HG03457 (cell line): ENCODE measurements around the gene FGFBP3.
"Not testable (repeated sequence)": the region's sequence is repeated elsewhere in the genome, so short reads cannot be mapped to it uniquely, and the experiment has no call there.

Experiments
- ATAC-seq: cut with Tn5 transposase; IDR thresholded peaks from one replicate; pipeline ENCODE4 v1.9.1; 2021; ENCODE audit warnings: moderate number of reproducible peaks; ENCODE audit not compliant: unreplicated experiment

FGFBP3 gene

DNA sequence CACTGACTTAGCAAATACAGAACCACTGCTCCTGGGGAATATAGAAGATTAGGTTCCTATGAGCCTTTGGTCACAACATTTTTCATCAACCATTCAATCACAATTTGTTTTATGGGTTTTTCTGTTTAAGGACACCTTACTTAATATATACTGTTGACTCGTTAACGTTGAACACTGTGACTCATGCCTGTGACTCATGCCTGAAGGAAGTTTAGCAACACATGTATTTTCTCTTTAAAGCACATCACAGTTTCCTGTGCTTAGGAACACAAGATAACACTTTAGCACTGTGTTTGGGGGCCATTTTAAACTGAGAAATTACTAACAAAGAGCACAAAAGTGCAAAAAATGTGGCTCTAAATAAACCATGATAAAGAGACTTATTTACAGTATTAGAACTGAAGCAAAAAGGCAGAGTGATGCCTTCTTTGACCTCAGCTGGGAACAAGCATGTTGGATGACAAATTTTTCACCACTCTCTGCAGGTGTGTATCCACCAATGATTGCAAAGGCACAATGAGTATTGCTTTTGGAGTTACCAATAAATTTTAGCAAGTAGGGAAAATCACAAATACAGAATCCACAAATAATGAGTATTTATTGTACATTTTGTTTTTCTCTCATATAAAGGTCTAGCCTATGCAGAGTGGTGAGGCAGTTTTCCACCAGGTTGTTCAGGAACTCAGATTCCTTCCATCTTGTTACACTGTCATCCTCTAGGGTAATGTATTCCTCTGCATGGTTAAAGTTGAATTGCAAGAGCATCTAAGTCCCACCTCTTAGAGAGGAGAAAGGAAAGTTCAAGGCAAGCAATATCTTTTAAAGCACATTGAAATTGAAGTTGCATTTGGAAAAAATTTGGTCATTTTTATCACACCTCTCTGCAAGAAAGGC, 7.3 kb downstream of the FGFBP3 start:
- ATAC-seq, result no peak

DNA sequence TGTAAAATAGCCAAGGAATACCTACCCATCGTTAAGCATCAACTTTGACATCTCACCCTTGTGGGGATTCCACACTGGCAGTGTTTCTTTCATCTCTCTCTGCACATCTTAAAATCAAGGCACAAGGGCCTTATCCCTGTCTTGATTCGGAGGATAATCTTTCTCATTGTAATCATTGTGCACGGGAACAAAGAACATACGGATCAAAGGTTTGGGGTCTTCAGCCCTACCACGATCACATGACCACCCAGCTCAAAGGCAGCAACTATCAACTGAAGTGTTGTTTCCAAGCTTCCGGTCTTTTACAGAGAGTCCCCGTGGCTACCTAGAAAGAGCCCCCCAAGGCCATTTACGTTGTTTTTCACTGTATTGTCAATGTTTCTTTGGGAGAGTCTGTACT, 11.9 kb downstream of the FGFBP3 start:
- no peak for ATAC-seq

DNA sequence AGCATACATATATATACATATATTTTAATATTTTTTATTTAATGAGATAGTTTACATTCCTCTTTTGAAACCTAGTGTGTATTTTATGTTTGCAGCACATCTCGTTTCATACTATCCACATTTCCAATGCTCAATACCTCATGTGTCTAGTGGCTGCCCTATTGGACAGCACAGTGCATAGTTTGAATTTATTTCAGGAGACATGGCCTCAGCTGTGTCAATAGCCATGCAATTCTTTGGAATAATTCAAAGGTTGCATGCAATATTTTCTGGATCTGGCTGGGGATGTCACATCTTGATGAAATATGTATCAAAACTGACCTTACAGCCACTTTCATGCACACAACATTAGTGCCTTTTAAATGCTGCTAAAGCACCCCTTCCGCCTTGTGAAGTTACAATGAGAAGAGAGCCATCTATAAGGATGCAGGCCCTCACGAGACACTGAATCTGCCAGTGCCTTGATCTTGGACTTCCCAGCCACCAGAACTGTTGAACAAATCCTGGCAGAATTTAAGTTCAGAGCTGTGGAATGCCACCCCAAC, 13.0 kb downstream of the FGFBP3 start:
- ATAC-seq, result no peak

DNA sequence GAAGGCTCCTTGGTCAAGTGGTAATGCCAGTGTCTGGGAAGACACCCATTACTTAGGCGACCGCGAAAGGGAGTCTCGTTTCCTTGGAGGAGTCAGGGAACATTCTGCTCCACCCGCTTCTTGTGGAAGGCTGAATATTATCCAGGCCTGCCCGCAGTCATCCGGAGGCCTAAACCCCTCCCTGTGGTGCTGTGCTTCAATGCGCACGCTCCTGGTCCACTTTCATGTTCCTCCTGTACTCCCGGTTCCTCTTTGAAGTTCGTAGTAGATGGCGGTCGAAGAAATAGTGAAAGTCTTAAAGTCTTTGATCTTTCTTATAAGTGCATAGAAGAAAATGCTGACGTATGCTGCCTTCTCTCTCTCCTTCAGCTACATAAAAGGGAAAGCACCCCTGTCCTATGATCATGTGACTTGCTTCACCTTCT, 15.0 kb downstream of the FGFBP3 start:
- ATAC-seq, result not testable (repeated sequence)

DNA sequence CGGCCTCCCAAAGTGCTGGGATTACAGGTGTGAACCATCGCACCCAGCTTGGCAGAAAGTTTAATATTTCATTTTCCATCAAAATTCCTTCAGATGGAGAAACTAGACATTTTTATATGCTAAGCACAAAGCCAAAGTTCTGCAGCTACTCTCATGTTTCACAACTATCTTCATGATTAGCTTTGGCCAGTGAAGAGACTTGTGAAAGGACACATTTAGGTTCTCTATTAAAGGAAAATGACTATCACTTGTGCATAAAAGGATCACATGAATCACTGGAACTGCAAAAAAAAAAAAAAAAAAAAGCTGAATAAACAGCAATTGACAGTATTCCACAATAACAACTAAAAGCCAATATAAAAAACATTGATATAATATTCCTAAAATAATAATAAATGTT, 16.2 kb downstream of the FGFBP3 start:
- ATAC-seq, result no peak

DNA sequence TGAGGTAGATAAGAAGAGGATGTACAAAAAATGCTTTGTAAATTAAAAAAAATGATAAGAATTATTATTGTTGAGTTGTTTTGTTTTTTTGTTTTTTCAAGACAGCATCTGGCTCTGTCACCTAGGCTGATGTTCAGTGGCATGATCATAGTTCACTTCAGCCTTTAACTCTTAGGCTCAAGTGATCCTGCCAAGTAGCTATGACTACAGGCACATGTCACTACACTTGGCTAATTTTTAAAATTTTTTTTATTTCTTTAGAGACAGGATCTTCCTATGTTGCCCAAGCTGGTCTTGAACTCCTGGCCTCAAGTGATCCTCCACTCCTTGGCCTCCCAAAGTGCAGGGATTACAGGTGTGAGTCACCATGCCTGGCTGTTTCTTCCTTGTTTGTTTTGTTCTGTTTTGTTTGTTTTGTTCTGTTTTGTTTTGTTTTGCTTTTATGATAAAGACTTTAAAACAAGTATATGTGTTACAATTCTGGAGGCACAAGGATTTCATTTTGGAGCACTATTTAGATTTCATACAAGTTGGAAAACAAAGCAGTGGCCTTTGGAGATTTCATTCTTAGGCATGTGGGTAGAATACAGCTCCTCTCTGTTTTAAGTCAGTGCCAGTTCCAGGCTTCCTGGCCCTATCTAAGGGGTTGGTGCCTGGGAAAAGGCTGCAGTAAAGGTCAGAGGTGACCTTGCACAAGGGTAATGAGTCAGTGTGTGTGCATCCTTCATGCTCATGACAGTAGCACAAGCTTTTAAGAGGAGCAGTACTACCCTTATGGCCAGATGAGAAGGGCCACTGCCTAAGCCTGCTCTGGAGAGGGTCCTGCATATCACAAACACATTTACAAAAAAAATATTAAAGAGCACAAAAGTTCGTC, 17.9 kb downstream of the FGFBP3 start:
- no peak for ATAC-seq

DNA sequence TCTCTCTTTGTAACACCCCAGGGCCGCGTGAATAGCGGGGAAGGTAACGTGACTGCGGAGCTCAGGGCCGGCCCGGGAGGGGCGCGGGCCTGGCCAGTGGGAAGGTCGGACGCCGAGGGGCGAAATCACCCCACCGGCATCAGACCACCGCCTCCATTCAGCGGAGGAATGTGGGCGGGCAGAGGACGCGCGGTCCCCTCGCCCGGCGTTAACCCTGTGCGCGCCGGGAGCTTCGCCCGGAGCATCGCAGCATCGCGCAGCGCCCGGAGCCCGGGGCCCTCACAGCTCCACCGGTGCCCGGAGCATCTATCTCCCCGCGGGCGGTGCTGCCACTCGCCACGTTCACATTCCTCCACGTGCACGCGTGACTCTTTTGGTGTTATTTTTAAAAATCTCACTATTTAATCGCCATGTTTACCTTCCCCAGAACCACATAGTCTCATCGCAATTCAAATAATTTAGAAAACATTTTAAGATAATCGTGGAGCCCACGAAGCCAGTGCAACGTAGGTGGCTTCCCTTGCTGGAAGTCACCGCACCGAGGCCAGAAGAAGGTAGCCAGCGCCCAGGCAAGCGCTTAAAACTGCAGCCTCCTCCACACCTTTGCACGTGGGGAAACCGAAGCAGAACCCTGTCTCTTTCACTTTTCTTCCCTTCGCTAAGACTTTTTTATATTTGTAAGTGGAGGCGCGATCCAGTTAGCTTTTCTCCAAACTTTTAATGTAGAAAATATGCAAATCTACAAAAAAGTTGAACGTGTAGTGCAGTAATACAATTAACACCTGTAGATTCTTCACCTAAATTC, 21.8 kb downstream of the FGFBP3 start:
- no peak for ATAC-seq

DNA sequence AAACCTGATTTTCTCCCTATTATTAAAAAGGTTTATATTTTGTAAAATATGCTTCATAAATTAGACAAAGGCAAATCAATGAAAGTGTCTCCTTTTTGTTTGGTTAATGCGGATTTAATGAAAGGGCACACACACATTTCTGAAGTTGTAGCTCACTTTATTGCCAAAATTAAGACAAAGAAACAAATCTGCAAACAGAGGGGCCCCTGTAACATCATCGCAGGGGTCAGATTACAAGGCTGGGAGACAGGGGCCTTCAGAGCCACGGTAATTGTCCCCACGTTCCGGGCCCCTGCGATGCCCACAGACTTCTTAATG, 22.4 kb downstream of the FGFBP3 start:
- no peak for ATAC-seq

DNA sequence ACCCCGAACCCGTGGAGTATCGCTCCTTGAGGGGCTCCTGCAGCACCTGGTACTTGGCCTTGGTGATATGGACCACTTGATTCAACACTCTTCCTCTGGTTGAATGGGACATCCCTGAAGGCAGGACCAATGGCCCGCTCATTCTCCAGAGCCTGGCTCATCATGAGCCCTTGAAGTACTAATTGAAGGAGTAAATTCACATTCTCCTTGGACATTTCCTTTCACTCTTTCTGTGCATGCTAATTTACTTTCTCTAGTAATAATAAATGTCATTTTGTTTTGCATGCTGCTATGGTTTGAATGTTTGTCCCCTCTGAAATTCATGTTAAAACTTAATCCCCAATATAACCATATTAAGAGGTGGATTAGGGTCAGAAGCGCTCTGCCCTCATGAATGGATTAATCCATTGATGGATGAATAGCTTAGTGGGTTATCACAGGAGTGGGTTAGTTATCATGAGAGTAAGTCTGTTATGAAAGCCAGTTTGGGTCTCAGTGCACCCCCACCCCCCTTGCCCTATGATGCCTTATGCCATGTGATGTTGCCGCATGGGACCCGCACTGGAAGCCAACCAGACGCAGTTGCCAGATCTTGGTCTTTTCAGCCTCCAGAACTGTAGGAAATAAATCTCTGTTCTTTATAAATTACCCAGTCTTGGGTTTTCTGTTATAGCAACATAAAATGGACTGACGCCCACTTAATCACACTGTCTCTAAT, 23.8 kb downstream of the FGFBP3 start:
- no peak for ATAC-seq

DNA sequence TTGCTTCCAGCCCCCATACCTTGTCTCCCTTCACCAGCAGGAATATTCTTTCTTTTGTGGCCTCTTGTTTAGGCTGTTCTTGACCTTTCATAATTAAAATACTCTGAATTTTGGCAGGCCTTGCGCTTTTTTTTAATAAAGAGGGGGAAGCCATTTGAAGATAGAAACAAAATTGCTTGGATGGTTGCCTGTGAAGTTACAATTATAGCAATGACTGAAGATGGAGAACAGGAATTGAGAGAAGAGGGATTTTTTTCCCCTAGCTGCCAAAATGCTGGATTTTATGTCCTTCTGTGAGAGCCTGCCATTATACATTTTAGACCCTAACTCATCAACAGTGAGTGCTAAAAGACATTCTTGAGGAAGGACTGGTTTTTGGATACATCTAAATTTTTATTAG, 24.8 kb downstream of the FGFBP3 start:
- ATAC-seq, result no peak

DNA sequence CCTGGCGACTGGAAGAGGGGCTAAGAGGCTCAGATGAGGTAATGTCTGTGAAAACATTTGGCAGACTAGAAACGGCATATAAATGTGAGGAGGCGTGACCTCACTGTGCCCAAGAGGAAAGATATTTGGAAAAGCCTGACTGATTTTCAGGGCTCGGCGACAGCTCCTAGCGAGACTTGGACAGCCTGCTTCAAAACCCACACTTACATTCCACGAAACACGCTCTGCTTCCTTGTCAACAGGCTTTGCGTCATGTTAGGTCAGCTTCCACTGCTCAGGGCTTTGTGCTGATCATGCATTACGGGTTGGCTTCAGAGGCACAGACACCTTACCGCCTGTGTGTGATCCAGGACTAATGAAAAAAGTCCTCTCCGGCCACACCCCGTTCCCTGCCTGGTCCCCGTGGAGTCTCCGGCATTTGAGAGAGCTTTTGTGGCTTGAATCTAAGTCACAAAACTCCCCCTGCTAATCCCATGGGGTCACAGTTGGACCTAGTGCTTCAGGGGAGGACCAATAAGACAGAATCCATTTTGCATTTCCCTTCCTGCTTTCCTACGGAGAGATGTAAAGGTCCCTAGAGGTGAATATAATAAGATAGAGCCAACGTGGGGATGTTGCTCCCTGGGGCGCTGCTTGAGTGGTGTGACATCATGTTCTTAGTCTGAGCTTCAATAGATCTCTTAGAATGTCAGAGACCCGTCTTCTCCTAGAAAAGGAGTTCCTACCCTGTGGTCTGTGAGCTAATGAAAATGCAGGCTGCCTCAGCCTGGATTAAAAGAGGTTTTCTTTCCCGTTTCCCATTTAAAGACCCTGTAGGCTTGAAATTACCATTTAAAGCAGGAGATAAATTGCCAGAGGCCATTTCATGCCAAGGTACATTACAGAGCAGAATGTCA, 25.5 kb downstream of the FGFBP3 start:
- ATAC-seq, result no peak

DNA sequence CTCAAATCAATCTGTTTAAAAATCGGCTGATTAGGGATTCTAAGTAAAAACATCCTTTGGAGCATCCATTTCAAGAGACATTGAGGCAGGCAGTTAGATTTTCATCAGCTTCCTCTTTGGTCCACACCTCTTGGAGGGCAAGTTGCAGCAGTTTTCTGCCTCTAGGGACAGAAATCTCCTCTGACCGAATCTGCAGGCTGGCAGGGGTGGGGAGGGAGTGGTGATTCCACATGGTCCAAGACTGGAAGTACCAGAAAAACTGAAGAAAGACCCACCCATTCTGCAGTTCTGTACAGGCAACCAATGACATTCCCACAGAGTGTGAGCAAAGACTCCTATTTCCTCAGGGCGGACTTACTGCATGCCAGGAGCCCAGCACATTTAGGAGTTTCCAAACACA, 29.0 kb downstream of the FGFBP3 start:
- no peak for ATAC-seq

DNA sequence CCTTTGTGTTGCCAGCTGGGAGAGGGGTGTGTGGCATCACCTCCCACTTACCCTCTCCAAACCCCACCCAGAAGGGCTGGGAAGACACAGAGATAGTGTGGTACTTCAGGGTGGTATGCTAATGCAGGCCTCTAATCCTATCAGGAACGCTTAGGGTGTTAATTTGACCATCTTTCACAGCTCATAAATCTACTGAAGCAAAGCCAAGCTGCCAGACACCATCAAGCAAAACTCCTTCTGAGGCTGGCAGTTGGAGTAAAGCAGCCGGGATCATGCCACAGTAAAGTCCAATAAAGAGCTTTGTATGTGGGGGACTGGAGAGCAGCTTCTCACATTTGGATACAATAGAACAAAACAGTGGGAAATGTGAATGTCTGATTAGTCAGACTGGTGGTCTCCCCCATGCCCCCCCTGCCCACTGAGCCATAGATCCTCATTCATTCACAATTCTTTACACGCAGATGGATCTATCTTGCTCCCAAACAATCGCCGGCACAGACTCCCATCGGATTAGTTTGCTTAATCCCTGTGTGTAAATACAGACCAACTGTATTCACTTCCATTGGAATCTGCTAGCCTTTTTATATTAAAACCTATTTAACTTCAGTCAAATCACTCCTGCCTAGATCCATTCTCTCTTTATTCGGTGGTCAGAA, 29.6 kb downstream of the FGFBP3 start:
- no peak for ATAC-seq

DNA sequence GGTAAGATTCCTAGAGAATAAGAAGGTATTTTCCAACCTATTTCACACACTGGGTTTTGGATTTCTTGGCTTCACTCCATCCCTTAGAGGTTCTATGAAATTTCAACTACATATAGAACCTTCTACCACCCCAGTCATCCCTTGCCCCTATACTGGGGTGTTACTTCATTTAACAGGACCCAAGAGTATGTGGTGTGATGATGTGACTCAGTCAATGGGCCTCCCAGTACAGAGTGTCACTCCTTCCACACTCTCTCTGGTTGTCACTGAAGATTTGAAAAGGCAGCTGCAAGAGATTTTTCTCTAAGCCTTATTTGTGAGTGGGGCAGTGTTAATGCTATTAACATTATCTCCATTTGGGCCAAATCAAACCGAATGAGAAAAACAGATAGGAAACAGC, 33.5 kb downstream of the FGFBP3 start:
- no peak for ATAC-seq

DNA sequence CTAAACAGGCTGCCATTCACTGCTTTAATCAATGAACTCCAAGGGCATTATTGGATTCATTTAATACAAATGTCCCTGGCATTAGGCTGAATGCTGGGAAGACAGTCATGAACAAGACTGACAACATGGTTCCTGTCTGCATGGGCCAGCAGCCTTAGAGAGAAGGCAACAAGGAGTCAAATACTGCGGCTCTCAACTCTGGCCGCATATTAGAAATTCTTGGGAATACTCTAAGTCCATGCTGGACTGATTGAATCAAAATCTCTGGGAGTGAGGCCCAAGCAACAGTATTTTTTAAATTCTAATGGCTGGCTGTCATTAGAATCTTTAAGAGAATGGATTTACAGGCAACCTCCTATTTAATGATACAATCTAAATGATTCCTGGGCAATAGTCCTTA, 34.1 kb downstream of the FGFBP3 start:
- no peak for ATAC-seq

DNA sequence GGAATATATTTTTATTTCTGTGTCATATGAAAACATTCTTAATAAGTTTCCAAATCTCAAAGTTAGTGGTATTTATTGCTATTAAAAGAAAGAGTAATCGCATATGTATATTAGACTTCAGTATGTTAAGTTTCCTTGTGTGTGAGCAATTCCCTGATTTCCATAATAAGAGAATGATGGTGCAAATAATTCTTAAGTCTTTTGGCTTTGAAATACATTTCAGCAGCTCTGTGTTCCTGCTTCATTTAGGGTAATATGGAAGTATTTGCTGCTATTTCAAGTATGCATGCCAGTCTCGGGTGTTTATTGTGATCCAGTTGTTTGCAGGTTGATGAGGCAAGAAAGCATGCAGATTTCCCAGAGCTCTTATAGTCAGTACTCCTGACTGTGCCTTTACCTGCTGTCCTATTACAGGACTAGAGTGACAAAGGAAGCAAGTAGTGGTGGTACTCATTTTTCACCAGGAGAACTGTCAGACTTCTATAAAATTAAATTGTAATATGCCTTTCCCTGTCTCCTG, 43.7 kb downstream of the FGFBP3 start:
- no peak for ATAC-seq

DNA sequence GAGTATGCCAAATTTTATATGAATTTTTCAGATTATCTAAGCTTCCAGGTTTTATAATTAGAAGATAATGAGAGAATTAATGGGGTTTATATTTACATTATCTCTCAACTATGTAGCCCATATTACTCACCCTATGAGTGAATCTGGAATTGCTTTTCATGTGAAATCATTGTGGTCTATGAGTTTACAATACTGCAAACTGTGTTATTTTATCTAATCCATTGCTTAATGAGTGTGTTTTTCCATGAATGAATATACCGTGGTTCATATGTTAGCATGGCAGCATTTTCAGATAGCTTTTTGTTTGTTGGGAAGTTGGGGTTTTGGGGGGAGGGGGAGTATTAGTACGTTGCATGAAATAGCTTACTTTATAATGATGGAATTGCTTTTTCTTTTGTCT, 44.5 kb downstream of the FGFBP3 start:
- ATAC-seq, result no peak

DNA sequence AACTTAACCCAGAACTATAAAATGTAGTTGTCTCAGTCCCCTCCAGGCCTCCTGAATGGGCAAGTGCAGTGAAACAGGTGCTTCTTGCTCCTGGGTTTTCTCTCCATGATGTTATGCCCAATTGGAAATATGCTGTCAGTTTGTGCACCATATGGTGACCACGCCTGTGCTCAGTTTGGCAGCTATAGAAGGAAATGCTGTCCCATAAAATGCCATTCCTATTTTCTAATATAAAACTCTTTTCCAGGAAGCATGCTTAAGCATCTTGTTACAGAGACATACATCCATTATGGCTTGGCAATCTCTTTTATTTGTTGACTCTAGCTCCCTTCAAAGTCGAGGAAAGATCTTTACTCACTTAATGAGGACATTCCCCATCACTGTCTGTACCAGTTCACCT, 45.2 kb downstream of the FGFBP3 start:
- no peak for ATAC-seq

DNA sequence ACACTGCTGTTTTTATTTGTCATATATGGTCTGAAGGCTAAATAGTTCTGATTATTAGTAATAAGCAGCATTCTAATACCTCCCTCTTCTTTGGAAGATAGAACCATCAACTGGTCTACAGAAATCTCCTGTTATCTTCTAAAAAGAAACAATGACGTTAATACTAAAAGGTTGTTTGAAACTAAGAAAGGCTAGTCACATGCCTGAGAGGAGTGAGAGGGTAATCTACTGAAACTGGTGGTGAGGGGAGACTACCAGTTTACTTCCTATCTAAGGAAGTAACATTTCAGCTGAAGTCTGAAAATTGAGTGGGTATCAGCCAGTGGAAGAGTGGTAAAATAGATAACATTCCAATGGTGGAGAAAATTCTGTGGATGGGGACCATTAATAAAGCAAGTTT, 48.4 kb downstream of the FGFBP3 start:
- ATAC-seq, result no peak
